B cell (primary cell): ENCODE results near the gene PRSS3. TPM values are rescaled to one million over a fixed set of nuclear protein-coding genes. Genes with fewer than 3 reads are reported as not detected.
A peak's percentile ranks its signal among the peaks of the same experiment; 100 is the strongest.

Experiments
- ATAC-seq: fragments of 200-7000 bp; cut with Tn5 transposase; one replicate; pipeline ENCODE4 v1.10.0; 2021; ENCODE audit warnings: low read depth, mild to moderate bottlenecking, moderate number of reproducible peaks, moderate library complexity
- CTCF ChIA-PET: fragments of 350-600 bp; sonication (Branson Sonifier 250); formaldehyde crosslinking; loops from one replicate; lab custom pipeline; 2021; ENCODE audit warnings: antibody characterized with exemption, inconsistent platforms; lab: Charles Lee
- POLR2A ChIA-PET: fragments of 350-600 bp; sonication (Branson Sonifier 250); formaldehyde crosslinking; loops from one replicate; lab custom pipeline; 2021; ENCODE audit warnings: antibody characterized with exemption; lab: Charles Lee
- DNase-seq: peaks from one replicate; pipeline ENCODE4 v3.0.0; 2013
- H2AFZ ChIP-seq: 2 replicates; pipeline ENCODE4 v1.6.1; 2012; ENCODE audit warnings: mild to moderate bottlenecking, low read depth, low read length; ENCODE audit not compliant: insufficient read depth, poor library complexity, severe bottlenecking
- H3K27ac ChIP-seq, 2 donors: 1 replicate in 1 of 2; 2 replicates in 1 of 2; pipeline ENCODE4 v1.5.1; 2012 to 2013; ENCODE audit warnings: low read length in 2 of 2, mild to moderate bottlenecking in 2 of 2, moderate library complexity in 1 of 2
- H3K27me3 ChIP-seq, 4 experiments: fragments of 200-600 bp in 1 of 4; sonication (generic) in 1 of 4; replicated peaks in 1 of 4; 1 replicate in 2 of 4; 2 replicates in 2 of 4; pipeline versions ENCODE4 v1.6.1 to v1.7.0; 2013 to 2016; ENCODE audit warnings: low read length in 3 of 4, mild to moderate bottlenecking in 2 of 4, mixed read lengths in 1 of 4, moderate library complexity in 1 of 4; ENCODE audit not compliant: insufficient read depth in 4 of 4, control insufficient read depth in 3 of 4; ENCODE audit errors: control extremely low read depth in 1 of 4
- H3K36me3 ChIP-seq, 2 experiments: replicated peaks in 1 of 2; 1 replicate in 1 of 2; 2 replicates in 1 of 2; pipeline versions ENCODE4 v1.6.1 to v1.7.1; 2013; ENCODE audit warnings: low read length in 1 of 2; ENCODE audit not compliant: insufficient read depth in 2 of 2, control insufficient read depth in 1 of 2; ENCODE audit errors: control extremely low read depth in 1 of 2, extremely low read depth in 1 of 2
- H3K4me1 ChIP-seq, 2 donors: fragments of 200-600 bp in 1 of 2; sonication (generic) in 1 of 2; 1 replicate in 1 of 2; 2 replicates in 1 of 2; pipeline versions ENCODE4 v1.5.1 to v1.6.1; 2013 to 2017; ENCODE audit warnings: low read length in 2 of 2; ENCODE audit not compliant: control insufficient read depth in 2 of 2, insufficient read depth in 2 of 2
- H3K4me2 ChIP-seq: replicated peaks from 2 replicates; pipeline ENCODE3; 2012; ENCODE audit warnings: mild to moderate bottlenecking, low read depth, low read length; ENCODE audit not compliant: poor library complexity, severe bottlenecking
- H3K4me3 ChIP-seq, 5 experiments: fragments of 200-600 bp in 1 of 5; sonication (generic) in 1 of 5; 1 replicate in 3 of 5; 2 replicates in 2 of 5; pipeline versions ENCODE4 v1.5.1 to v1.7.0; 2011 to 2016; ENCODE audit warnings: low read length in 4 of 5, mild to moderate bottlenecking in 4 of 5, low read depth in 2 of 5, control low read depth in 1 of 5, moderate library complexity in 1 of 5; ENCODE audit not compliant: insufficient read depth in 1 of 5; ENCODE audit errors: control extremely low read depth in 1 of 5, extremely low read depth in 1 of 5
- H3K79me2 ChIP-seq: fragments of 200-600 bp; sonication (generic); one replicate; pipeline ENCODE4 v1.6.0; 2016; ENCODE audit warnings: low read length; ENCODE audit not compliant: control insufficient read depth, insufficient read depth
- H3K9ac ChIP-seq: fragments of 200-600 bp; sonication (generic); 2 replicates; pipeline ENCODE4 v1.6.1; 2017; ENCODE audit warnings: mild to moderate bottlenecking, low read length, moderate library complexity
- H3K9me3 ChIP-seq, 3 donors: one replicate each; pipeline versions ENCODE4 v1.6.1 to v1.7.1; 2013; ENCODE audit warnings: low read length in 2 of 3; ENCODE audit not compliant: control insufficient read depth in 2 of 3, insufficient read depth in 1 of 3; ENCODE audit errors: control extremely low read depth in 1 of 3
- H4K20me1 ChIP-seq: 2 replicates; pipeline ENCODE4 v1.6.0; 2012; ENCODE audit warnings: mild to moderate bottlenecking, low read length; ENCODE audit not compliant: insufficient read depth, control insufficient read depth, poor library complexity, severe bottlenecking
- H3K27ac Mint-ChIP-seq: one replicate; pipeline ENCODE4 v1.8.0; 2021; ENCODE audit warnings: mixed read lengths
- H3K27me3 Mint-ChIP-seq: one replicate; pipeline ENCODE4 v1.8.0; 2021; ENCODE audit warnings: mixed read lengths
- H3K4me1 Mint-ChIP-seq: one replicate; pipeline ENCODE4 v1.8.0; 2021; ENCODE audit warnings: mixed read lengths
- H3K4me3 Mint-ChIP-seq: one replicate; pipeline ENCODE4 v1.8.0; 2021; ENCODE audit warnings: mixed read lengths
- H3K9me3 Mint-ChIP-seq: one replicate; pipeline ENCODE4 v1.8.0; 2022; ENCODE audit warnings: mixed read lengths; ENCODE audit not compliant: insufficient read depth
- EZH2 ChIP-seq: IDR thresholded peaks from 2 replicates; pipeline ENCODE4 v1.6.1; 2012; ENCODE audit warnings: borderline replicate concordance, low read depth, mild to moderate bottlenecking, moderate library complexity, low read length; ENCODE audit not compliant: insufficient read depth, poor library complexity, severe bottlenecking
- WGBS: methylation state at CpG from one replicate; pipeline ENCODE4 v1.1.5; 2013; ENCODE audit warnings: missing lambda C conversion rate; ENCODE audit not compliant: insufficient coverage; 5-methylcytosine and 5-hydroxymethylcytosine counted together
- intact Hi-C: fragments of 100-400 bp; cut with micrococcal nuclease; formaldehyde crosslinking; loops from one replicate; pipeline ENCODE4 v1.10.0; 2022
- polyA plus RNA-seq: library from polyadenylated mRNA; depleted of rRNA; stranded (reverse); fragments of >200 nt; gene quantifications from 2 replicates; pipeline ENCODE4 v1.2.3, GENCODE V29; 2012
- total RNA-seq, 2 donors: library from RNA; stranded (reverse); fragments of 120-200 nt in 1 of 2; gene quantifications; 1 replicate in 1 of 2; 2 replicates in 1 of 2; pipeline versions ENCODE4 v1.2.3 to v1.2.4, GENCODE V29; 2013 to 2022
- TF ChIP-seq, protein P1 (sequence below): fragments of 200-600 bp; IDR thresholded peaks from one replicate; pipeline ENCODE4 v1.8.0; 2022; ENCODE audit warnings: antibody characterized with exemption, mild to moderate bottlenecking

PRSS3 gene
- total and polyA plus RNA-seq, 2 donors (not counting 1 experiment from before 2014, with no cell fraction given): not detected

DNA sequence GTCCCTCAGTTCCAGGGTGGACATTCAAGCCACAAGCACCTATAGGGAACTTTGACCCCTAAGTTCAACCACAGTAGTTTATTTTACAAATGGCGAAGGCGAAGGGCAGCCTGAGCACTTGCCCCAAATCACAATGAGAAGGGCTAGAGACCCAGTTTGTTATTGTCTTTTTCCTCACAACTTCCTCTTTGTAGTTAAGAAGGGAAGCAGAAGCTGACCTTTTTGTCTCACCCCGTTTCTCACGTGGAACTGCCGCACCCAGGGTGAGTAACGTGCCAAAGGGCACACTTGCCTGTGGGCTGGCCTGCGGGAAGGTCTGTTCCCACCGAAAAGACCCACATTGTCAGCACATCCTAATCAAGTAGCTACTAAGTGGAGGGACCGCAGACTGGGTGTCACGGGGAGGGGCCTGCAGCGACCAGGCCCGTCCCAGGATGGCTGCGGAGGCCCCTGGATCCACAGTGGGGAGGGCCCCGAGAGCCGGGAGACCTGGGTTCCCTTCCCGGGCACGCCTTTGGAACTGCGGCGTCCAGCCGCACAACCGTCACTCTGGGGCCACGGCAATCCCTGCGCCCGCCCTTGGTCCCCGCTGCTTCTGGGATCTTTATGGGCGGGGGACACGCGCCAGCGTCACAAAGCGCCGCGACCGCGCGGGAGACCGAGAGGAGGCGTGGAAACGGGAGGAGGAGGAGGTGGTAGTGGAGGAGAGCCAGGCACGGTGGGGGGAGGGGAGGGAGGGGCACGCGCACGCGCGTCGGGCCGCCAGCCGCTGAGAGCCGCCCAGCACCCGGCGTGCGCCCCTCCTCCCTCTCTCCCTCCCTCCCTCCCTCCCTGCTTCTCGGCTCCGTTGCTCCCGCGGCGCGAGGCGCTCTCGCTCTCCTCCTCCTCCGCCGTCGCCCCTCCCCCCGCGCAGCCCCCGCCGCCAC is 21.2 kb downstream of the PRSS3 start, which contains the start of gene UBE2R2:
Gene UBE2R2 (plus strand): TSS at position 834 of the 926 bp plus-strand sequence. CDS start 598 bp downstream, outside the sequence.
- Histone ChIP-seq H3K27ac (peak within 1 kb of the TSS; percentile 99), H3K4me1 (peaks cover 46 to 52% of the 10 kb centered on the region in 2 donors), H3K9ac (peak within 1 kb of the TSS; percentile 96), H3K4me3 (peak within 1 kb of the TSS; percentile 68 to 85 (median 78)), H3K79me2 (peaks cover 37% of the 10 kb centered on the region), H3K9me3 (peaks cover 0 to 3% (median 0%) of the 10 kb centered on the region in 3 donors), H3K27me3 (no peaks in the 10 kb centered on the region), H2AFZ (peak within 1 kb of the TSS; percentile 89), H3K4me2 (peak within 1 kb of the TSS; percentile 100), H4K20me1 (peaks cover 14% of the 10 kb centered on the region), H3K36me3 (no peaks in the 10 kb centered on the region)
- WGBS: under 1% methylated on average over 34 of the region's 66 CpGs
- Mint-ChIP-seq H3K9me3 (no peaks in the 10 kb centered on the region), H3K4me1 (peaks cover 64% of the 10 kb centered on the region), H3K4me3 (peak within 1 kb of the TSS; percentile 98), H3K27me3 (no peaks in the 10 kb centered on the region), H3K27ac (peak within 1 kb of the TSS; percentile 100)
- POLR2A ChIA-PET: interaction anchor here (0.5 to 1.6 kb wide), 4 partner anchors 8 to 43 kb away, joined by 3 to 10 read pairs (median 5); no protein-coding TSS in a partner anchor
- intact Hi-C loops: loop anchor here (1.0 to 10.0 kb wide), 11 partner anchors 106 to 1916 kb away; partner anchors contain the start of genes CREB3, DCAF12, DNAI1 and DNAJA1
- DNase-seq: peak; percentile 97
- TF ChIP-seq, protein P1, sequence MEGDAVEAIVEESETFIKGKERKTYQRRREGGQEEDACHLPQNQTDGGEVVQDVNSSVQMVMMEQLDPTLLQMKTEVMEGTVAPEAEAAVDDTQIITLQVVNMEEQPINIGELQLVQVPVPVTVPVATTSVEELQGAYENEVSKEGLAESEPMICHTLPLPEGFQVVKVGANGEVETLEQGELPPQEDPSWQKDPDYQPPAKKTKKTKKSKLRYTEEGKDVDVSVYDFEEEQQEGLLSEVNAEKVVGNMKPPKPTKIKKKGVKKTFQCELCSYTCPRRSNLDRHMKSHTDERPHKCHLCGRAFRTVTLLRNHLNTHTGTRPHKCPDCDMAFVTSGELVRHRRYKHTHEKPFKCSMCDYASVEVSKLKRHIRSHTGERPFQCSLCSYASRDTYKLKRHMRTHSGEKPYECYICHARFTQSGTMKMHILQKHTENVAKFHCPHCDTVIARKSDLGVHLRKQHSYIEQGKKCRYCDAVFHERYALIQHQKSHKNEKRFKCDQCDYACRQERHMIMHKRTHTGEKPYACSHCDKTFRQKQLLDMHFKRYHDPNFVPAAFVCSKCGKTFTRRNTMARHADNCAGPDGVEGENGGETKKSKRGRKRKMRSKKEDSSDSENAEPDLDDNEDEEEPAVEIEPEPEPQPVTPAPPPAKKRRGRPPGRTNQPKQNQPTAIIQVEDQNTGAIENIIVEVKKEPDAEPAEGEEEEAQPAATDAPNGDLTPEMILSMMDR: no peak
- TF ChIP-seq EZH2: no peak
- peak; percentile 73 for ATAC-seq
- CTCF ChIA-PET: interaction anchor here (1.1 to 6.6 kb wide), 5 partner anchors 11 to 1291 kb away, joined by 3 to 179 read pairs (median 5); partner anchors contain the start of gene RIGI
